ENCODE measurements around the gene MARK1.
"Not testable (repeated sequence)": the region's sequence is repeated elsewhere in the genome, so short reads cannot be mapped to it uniquely, and the experiment has no call there.

MARK1 gene

GRCh38 chr1:220529521-220530020 lies 1.6 kb downstream of the MARK1 start:
- no peak for DNase-seq

DNA sequence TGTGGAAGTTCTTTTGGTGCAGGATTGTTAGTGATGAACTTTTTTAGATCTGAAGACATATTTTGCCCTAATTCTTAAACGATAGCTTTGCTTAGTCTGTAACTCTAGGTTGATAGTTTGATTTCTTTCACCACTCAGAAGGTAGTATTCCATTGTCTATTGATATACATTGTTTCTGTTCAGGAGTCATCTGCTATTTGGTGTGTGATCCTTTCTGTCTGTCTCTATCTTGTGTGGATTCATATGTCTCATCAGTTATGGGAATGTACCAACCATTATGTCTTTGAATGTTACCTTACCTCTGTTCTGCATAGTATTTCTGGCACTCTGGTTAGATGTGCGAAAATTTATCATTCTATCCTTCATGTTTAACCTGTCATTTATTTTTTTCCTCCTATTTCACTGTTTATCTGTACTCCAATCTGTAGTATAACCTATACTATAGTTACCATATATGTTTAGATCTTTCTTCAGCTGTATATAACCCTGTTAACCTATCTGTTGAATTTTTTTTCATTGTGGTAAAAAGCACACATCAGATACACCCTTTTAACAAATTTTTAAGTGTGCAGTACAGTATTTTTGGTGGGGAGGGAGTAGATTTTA lies 5.7 kb downstream of the MARK1 start:
- no peak for DNase-seq

DNA sequence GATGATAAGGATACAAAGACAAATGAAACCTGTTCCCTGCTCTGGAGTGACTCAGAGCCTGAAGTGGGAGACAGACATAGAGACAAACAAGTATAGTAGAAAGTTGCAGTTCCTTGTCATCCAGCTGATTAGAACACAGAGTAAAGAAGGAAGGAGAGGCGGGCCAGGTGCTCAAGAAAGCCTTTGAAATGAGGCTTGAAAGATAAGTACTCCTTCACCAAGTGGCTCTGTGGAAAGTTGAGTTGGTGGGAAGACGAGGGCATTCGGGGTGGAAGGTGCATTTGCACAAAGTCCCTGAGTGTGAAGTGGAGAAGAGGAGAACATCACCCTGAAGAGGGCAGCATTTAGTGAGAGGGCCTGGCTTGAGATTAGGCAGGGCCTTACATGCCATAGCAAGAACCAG lies 17.0 kb downstream of the MARK1 start:
- no peak for DNase-seq

DNA sequence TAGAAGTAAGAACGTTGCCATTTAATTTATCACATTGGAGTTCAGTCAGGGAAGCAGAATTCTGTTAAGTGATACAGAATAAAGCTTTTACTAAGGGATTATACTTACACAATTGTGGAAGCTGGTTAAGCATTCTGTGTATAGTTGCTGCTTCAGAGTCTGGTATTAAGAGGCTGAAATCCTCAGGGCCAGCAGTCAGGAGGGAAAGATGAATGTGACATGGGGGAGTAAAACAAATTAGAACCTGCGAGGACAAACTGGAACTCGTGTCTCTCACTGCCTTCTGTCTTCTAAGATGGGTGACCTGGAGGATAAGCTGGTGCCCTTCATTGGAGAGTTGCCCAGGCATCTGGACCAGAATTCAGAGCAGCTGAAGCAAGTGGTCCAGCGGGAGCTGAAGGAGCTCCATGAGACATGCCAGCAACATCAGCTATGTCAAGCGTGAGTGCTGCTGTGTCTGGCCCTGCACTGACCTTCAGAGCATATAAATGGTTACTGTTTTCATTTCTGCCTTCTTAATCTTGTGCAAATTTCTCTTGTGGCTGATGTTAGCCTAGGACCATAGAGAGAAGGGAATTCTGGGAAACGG lies 23.0 kb downstream of the MARK1 start:
- DNase-seq, result peak; percentile 17

DNA sequence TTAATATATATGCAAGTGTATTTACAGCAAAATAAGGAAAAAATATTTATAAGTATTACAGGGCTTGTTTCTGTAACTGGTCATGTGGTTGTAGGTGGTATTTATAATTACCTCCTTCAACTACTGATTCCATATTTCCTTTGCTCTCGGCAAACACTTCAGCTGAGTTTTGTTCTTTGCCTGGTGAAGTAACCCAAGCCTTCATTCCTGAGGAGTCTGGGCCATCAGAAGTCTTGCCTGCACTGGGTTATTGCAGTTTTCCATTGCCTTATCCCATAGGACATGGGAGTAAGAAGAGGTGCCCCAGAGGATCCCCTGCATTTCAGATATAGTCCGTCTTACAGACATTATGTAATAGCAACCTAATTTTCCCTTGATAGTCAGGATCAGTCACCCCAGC lies 23.8 kb downstream of the MARK1 start:
- DNase-seq, result no peak

DNA sequence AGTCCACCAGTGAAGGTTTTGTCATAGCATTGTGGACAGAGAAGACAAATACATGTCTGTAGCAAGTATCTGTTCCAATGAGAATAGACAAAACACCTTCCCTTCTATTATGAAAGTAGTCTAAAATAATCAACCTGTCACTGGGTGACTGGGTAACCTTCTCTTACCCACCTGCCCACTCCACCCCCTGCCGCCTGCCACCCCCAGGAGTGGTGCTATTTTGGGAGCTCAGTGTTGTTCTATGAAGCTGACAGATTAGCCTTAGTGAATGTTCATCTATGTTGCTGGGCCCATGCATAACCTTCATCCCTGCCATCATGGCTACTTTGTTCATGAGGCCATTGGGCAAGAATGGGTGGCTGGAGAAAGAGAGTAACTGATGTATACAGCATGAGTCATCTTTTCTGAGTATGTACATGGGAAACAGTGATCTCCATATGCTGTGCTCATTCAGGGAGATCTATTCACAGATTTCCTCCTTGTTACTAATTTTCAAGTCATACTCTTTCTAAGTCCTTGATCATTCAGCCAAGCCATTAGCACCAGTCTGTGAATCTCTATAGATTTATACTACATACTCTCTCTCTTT lies 24.8 kb downstream of the MARK1 start:
- DNase-seq, result no peak

DNA sequence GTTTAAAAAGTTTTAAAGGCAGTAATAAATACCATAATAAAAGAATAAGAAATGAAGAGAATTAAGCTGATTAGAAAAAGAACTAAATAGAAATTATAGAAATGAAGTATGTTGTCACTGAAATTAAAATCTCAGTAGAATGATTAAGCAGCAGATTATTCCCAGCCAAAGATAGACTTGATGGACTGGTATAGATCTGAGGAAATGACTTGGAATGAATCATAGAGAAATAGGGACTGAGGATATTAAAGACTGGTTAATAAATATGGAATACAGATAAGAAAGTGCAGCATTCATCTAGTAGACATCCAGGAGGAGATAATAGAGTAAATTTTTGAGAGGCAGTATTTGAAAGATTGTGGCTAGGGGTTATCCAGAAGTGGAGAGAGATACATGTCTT lies 28.7 kb downstream of the MARK1 start:
- DNase-seq, result no peak

- DNase-seq, result no peak
Measured at GRCh38 chr1:220563564-220563963, 35.6 kb downstream of the MARK1 start.

- DNase-seq, result no peak
Measured at GRCh38 chr1:220564216-220564615, 36.3 kb downstream of the MARK1 start.

DNA sequence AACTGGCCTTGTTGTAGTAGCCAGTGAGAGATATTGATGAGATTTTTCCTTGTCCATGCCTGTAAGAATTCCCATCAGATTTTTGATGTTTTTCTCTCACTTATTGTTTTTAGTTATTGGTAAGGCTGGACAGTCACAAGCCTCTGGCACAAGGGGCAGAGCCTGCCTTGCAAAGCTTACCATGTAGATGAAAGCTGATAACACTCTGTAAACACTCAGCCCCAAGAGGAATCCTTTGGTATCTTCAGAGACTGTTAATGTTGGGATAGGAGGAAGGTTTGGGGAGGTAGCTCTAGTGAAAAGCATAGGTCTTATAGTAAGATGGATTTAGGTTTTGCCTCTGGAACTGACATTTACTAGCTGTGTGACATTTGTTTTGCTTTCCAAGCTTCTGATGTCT lies 37.7 kb downstream of the MARK1 start:
- no peak for DNase-seq

GRCh38 chr1:220566869-220567268 lies 38.9 kb downstream of the MARK1 start:
- no peak for DNase-seq

- no peak for DNase-seq
Measured at GRCh38 chr1:220572416-220572815, 44.5 kb downstream of the MARK1 start.

GRCh38 chr1:220573836-220574235 lies 45.9 kb downstream of the MARK1 start:
- no peak for DNase-seq

GRCh38 chr1:220575718-220576497 lies 48.0 kb downstream of the MARK1 start:
- DNase-seq, result no peak

- DNase-seq, result no peak
Measured at GRCh38 chr1:220577926-220578325, 50.0 kb downstream of the MARK1 start.

DNA sequence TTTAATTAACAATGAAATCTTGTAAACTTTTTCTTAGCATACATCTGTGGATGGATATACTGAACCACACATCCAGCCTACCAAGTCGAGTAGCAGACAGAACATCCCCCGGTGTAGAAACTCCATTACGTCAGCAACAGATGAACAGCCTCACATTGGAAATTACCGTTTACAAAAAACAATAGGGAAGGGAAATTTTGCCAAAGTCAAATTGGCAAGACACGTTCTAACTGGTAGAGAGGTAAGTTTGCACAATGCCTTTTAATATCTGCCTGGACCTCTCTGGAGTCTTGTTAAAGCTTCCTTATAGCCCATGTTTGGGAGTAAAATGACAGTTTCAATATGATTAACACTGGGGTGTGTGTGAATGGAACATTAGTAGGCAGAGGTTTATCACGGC lies 51.4 kb downstream of the MARK1 start:
- no peak for DNase-seq

GRCh38 chr1:220592714-220593113 lies 64.8 kb downstream of the MARK1 start:
- DNase-seq, result no peak

DNA sequence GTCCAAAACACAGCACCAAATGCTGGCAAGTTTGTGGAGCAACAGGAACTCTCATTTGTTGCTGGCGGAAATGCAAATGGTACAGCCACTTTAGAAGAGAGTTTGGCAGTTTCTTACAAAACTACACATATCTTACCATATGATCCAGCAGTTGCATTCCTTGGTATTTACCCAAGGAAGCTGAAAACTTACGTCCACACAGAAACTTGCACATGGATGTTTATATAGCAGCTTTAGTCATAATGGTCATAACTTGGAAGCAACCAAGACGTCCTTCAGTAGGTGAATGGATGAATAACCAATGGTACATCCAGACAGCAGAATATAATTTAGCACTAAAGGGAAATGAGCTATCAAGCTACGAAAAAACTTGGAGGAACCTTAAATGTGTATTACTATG lies 66.4 kb downstream of the MARK1 start:
- DNase-seq, result no peak

- DNase-seq, result no peak
Measured at GRCh38 chr1:220595179-220595578, 67.2 kb downstream of the MARK1 start.

DNA sequence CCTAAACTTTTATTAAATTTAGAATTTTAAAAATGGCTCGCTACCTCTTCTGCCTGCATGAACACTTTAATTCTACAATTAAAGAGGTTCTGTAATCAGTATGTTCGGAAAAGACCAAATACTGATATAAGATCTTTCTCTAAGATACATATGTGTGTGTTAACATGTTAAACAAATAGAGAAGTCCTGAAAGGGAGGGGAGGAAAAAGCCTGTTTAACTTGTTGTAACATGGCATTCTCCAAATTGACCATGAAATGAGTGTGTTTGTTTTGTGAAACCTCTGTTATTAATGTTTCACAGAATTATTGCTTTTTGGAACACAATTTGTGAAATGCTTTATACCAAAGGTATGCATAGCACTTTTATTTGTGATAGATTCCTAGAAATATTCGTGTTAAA lies 77.0 kb downstream of the MARK1 start:
- no peak for DNase-seq

DNA sequence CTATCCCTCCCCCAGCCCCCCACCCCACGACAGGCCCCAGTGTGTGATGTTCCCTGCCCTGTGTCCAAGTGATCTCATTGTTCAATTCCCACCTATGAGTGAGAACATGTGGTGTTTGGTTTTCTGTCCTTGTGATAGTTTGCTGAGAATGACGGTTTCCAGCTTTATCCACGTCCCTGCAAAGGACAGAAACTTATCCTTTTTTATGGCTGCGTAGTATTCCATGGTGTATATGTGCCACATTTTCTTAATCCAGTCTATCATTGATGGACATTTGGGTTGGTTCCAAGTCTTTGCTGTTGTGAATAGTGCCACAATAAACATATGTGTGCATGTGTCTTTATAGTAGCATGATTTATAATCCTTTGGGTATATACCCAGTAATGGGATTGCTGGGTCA lies 77.7 kb downstream of the MARK1 start:
- DNase-seq, result not testable (repeated sequence)

GRCh38 chr1:220611100-220611499 lies 83.2 kb downstream of the MARK1 start:
- DNase-seq, result not testable (repeated sequence)

GRCh38 chr1:220616836-220617235 lies 88.9 kb downstream of the MARK1 start:
- DNase-seq, result no peak

DNA sequence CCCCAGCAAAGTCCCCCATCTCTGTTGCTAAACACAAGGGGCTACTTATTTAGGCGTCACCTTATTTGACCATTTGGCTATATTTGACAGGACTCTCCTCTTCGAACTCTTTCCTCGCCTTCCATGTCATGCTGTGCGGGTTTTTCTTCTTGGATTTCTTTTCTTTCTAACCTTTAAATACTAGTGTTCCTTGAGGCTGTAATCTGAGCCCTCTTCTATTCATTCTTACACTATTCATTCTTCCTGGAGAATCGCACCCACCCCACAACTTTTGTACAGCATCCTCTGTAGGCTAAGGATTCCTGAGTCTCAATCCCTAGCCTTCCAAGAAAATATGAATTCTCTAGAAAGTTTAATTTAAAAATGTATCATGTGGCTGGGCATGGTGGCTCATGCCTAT lies 100.5 kb downstream of the MARK1 start:
- no peak for DNase-seq
